Vagina (tissue), 2 donors: ENCODE data around the gene IFI6.

Experiments used
- CTCF ChIP-seq, 3 experiments: fragments of 450-650 bp in 2 of 3; fragments of 200-600 bp in 1 of 3; sonication (generic) in 1 of 3; IDR thresholded peaks; one replicate each; pipeline ENCODE4 v1.5.1; 2017 to 2019; ENCODE audit warnings: antibody characterized with exemption in 3 of 3, mild to moderate bottlenecking in 2 of 3, moderate library complexity in 2 of 3
- POLR2A ChIP-seq, 2 donors: fragments of 450-650 bp; IDR thresholded peaks; one replicate each; pipeline ENCODE4 v1.6.1; 2017; ENCODE audit warnings: antibody characterized with exemption in 2 of 2, mild to moderate bottlenecking in 2 of 2, moderate library complexity in 2 of 2

GRCh38 chr1:27655151-27655937 lies 16.6 kb downstream of the IFI6 start:
- TF ChIP-seq POLR2A (IDR thresholded peaks at IDR 0.05) (no peak), CTCF (IDR thresholded peaks at IDR 0.05) (no peak)
